CD4-positive, alpha-beta T cell treated with Interleukin-4 for 1 hour (primary cell): Measurements from ENCODE around the gene RASSF4.
"Not testable (repeated sequence)": the region's sequence is repeated elsewhere in the genome, so short reads cannot be mapped to it uniquely, and the experiment has no call there.

Experiments
- DNase-seq, 2 donors: peaks; one replicate each; pipeline ENCODE4 v3.0.0-alpha.2; 2020 to 2022

RASSF4 gene

GRCh38 chr10:45008524-45009161, 49.0 kb downstream of the RASSF4 start:
- peak in 1 of 2 donors; percentile 75 for DNase-seq

GRCh38 chr10:45014557-45014956, 55.0 kb downstream of the RASSF4 start:
- not testable (repeated sequence) for DNase-seq

GRCh38 chr10:45015590-45015989, 56.0 kb downstream of the RASSF4 start:
- DNase-seq: no peak

GRCh38 chr10:45023426-45023825, 63.8 kb downstream of the RASSF4 start:
- DNase-seq: no peak

GRCh38 chr10:45034301-45034700, 74.7 kb downstream of the RASSF4 start:
- no peak for DNase-seq

- no peak for DNase-seq
Observed at GRCh38 chr10:45035673-45036072, 76.1 kb downstream of the RASSF4 start.

GRCh38 chr10:45040921-45041542, 81.4 kb downstream of the RASSF4 start:
- DNase-seq: no peak

- no peak for DNase-seq
Observed at GRCh38 chr10:45044290-45044689, 84.7 kb downstream of the RASSF4 start.
